ENCODE results near the gene IGF1R.

GRCh38 chr15:98706986-98707385 lies 58.6 kb downstream of the IGF1R start:
- no peak for TF ChIP-seq CTCF (conservative IDR thresholded peaks at IDR 0.05)
- no peak for TF ChIP-seq ZFX (IDR thresholded peaks at IDR 0.05)
